HG03457 (cell line): Measurements from ENCODE around the gene DCTN1.

ENCODE experiments used
- ATAC-seq: cut with Tn5 transposase; IDR thresholded peaks from one replicate; pipeline ENCODE4 v1.9.1; 2021; ENCODE audit warnings: moderate number of reproducible peaks; ENCODE audit not compliant: unreplicated experiment

The DCTN1 gene

GRCh38 chr2:74414441-74414840 is 34.3 kb upstream of the DCTN1 start:
- ATAC-seq: no peak

- no peak for ATAC-seq
Measured at GRCh38 chr2:74413001-74413698, 33.0 kb upstream of the DCTN1 start.

GRCh38 chr2:74407682-74408081 is 27.6 kb upstream of the DCTN1 start:
- no peak for ATAC-seq

- ATAC-seq: no peak
Measured at GRCh38 chr2:74406035-74406434, 25.9 kb upstream of the DCTN1 start.

GRCh38 chr2:74401891-74402290 is 21.8 kb upstream of the DCTN1 start:
- ATAC-seq: no peak

GRCh38 chr2:74399785-74400184 is 19.7 kb upstream of the DCTN1 start:
- no peak for ATAC-seq

GRCh38 chr2:74396149-74396548 is 16.0 kb upstream of the DCTN1 start:
- ATAC-seq: no peak

- ATAC-seq: no peak
Measured at GRCh38 chr2:74393525-74393924, 13.4 kb upstream of the DCTN1 start.

- ATAC-seq: no peak
Measured at GRCh38 chr2:74392449-74392743, 12.3 kb upstream of the DCTN1 start.

GRCh38 chr2:74391580-74392448 is 11.7 kb upstream of the DCTN1 start:
- no peak for ATAC-seq

- no peak for ATAC-seq
Measured at GRCh38 chr2:74391209-74391579, 11.1 kb upstream of the DCTN1 start.

GRCh38 chr2:74390606-74391005 is 10.5 kb upstream of the DCTN1 start:
- ATAC-seq: no peak

- ATAC-seq: no peak
Measured at GRCh38 chr2:74387346-74387745, 7.2 kb upstream of the DCTN1 start.

- ATAC-seq: no peak
Measured at GRCh38 chr2:74385396-74385795, 5.3 kb upstream of the DCTN1 start.

- ATAC-seq: no peak
Measured at GRCh38 chr2:74384051-74384450, 3.9 kb upstream of the DCTN1 start.

GRCh38 chr2:74383254-74383653 is 3.1 kb upstream of the DCTN1 start:
- ATAC-seq: no peak

GRCh38 chr2:74381751-74382150 is 1.6 kb upstream of the DCTN1 start:
- ATAC-seq: no peak

GRCh38 chr2:74378007-74378406 is 2.1 kb downstream of the DCTN1 start:
- ATAC-seq: no peak

GRCh38 chr2:74375838-74376237 is 4.3 kb downstream of the DCTN1 start:
- no peak for ATAC-seq

- no peak for ATAC-seq
Measured at GRCh38 chr2:74374509-74375205, 5.5 kb downstream of the DCTN1 start.

GRCh38 chr2:74373985-74374384 is 6.1 kb downstream of the DCTN1 start:
- no peak for ATAC-seq

GRCh38 chr2:74373221-74373676 is 6.9 kb downstream of the DCTN1 start:
- ATAC-seq: no peak
